ENCODE results near the gene KCNQ1.

The KCNQ1 gene

GRCh38 chr11:2411446-2412305, 33.1 kb upstream of the KCNQ1 start:
- Histone ChIP-seq H3K27me3 (ENCODE audit: insufficient read depth, low read length) (no peaks in the 10 kb centered on the region), H3K36me3 (ENCODE audit: insufficient read depth, low read length) (no peaks in the 10 kb centered on the region)

GRCh38 chr11:2412323-2412722, 32.5 kb upstream of the KCNQ1 start:
- H3K27me3 ChIP-seq (ENCODE audit: insufficient read depth, low read length), result no peaks in the 10 kb centered on the region
- no peaks in the 10 kb centered on the region for H3K4me1 ChIP-seq (ENCODE audit: control insufficient read depth, insufficient read depth, low read length, unreplicated experiment)
- H3K79me2 ChIP-seq (ENCODE audit: control insufficient read depth, insufficient read depth, low read length, unreplicated experiment), result no peaks in the 10 kb centered on the region
- H3K4me3 ChIP-seq (ENCODE audit: low read depth, low read length), result no peak overlapping the region
- no peak overlapping the region for H2AFZ ChIP-seq (ENCODE audit: low read length, unreplicated experiment)
- H3K27ac ChIP-seq (ENCODE audit: low read depth, low read length), result no peak overlapping the region
- no peaks in the 10 kb centered on the region for H3K36me3 ChIP-seq (ENCODE audit: insufficient read depth, low read length)

More at GRCh38 chr11:2411446-2412305, 33.1 kb upstream of the KCNQ1 start:
- H3K79me2 ChIP-seq (ENCODE audit: control insufficient read depth, insufficient read depth, low read length, unreplicated experiment), result no peaks in the 10 kb centered on the region
- no peak overlapping the region for H2AFZ ChIP-seq (ENCODE audit: low read length, unreplicated experiment)
- no peaks in the 10 kb centered on the region for H3K4me1 ChIP-seq (ENCODE audit: control insufficient read depth, insufficient read depth, low read length, unreplicated experiment)
- no peak overlapping the region for H3K4me3 ChIP-seq (ENCODE audit: low read depth, low read length)
- no peak overlapping the region for H3K27ac ChIP-seq (ENCODE audit: low read depth, low read length)

DNA sequence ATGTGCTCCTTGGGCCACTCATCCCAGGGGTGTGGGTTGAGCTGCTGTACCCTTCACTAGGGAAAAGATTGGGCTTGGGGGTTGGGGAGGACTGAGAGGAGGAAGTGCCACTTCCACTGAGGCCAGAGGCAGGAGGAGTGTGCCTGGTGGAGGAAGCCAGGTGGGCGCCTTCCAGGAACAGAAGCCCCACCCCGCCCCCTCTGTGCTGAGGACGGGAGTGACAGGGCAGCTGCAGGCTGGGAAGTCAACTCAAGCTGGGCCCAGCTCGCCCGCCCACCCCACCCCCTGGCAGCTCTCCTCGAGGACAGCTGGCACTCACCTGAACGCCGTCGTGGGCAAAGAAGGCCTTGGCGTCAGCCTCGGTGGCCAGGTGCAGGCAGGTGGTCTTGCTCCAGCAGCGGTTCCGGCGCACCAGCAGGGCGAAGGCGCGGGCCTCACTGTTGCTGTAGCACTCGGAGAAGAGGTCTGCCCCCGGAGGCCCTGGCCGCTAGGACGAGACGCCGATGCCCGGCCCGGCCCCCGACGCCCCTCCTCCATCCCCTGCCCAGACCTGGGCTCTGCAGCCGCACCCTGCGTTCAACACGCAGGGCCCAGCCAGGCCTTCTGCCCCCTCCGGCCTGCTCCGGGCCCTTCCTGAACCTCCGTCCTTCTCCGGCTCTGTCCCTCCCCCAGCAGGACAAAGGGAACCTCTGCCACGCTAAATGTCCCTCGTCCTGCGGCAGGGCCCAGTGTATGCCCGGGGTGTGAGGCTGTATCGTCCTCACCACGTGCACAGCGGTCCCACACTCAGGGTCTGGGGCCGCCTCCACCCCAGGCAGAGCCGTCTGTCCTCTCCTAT, 30.8 kb upstream of the KCNQ1 start:
- H3K36me3 ChIP-seq (ENCODE audit: insufficient read depth, low read length), result no peaks in the 10 kb centered on the region
- no peak overlapping the region for H2AFZ ChIP-seq (ENCODE audit: low read length, unreplicated experiment)
- no peaks in the 10 kb centered on the region for H3K27me3 ChIP-seq (ENCODE audit: insufficient read depth, low read length)
- no peaks in the 10 kb centered on the region for H3K79me2 ChIP-seq (ENCODE audit: control insufficient read depth, insufficient read depth, low read length, unreplicated experiment)
- no peaks in the 10 kb centered on the region for H3K4me1 ChIP-seq (ENCODE audit: control insufficient read depth, insufficient read depth, low read length, unreplicated experiment)
- H3K27ac ChIP-seq (ENCODE audit: low read depth, low read length), result no peak overlapping the region
- H3K4me3 ChIP-seq (ENCODE audit: low read depth, low read length), result no peak overlapping the region

- no peaks in the 10 kb centered on the region for H3K79me2 ChIP-seq (ENCODE audit: control insufficient read depth, insufficient read depth, low read length, unreplicated experiment)
- no peak overlapping the region for H3K27ac ChIP-seq (ENCODE audit: low read depth, low read length)
- no peaks in the 10 kb centered on the region for H3K4me1 ChIP-seq (ENCODE audit: control insufficient read depth, insufficient read depth, low read length, unreplicated experiment)
- no peaks in the 10 kb centered on the region for H3K36me3 ChIP-seq (ENCODE audit: insufficient read depth, low read length)
- H3K4me3 ChIP-seq (ENCODE audit: low read depth, low read length), result no peak overlapping the region
- no peak overlapping the region for H2AFZ ChIP-seq (ENCODE audit: low read length, unreplicated experiment)
- no peaks in the 10 kb centered on the region for H3K27me3 ChIP-seq (ENCODE audit: insufficient read depth, low read length)
Measured at GRCh38 chr11:2414616-2415015, 30.2 kb upstream of the KCNQ1 start.

DNA sequence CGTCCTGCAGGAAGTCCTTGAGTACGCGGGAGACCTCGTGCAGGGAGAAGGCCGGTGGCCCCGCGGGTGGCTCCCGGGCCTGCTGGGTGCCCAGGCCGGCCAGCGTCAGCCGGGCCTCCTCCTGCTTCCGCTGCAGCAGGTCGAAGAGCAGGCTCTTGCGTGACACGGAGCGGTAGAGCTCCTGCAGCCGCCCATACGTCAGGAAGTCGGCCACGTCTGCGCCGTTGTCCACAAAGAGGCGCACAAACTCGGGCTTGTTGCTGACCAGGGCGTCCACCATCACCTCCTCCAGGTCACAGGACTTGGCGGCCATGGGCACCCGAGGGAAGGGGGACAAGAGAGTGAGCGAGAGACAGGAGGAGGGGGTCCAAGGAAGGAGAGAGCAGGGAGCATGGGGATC, 29.6 kb upstream of the KCNQ1 start:
- Histone ChIP-seq H3K27ac (ENCODE audit: low read depth, low read length) (no peak overlapping the region), H3K79me2 (ENCODE audit: control insufficient read depth, insufficient read depth, low read length, unreplicated experiment) (no peaks in the 10 kb centered on the region), H3K27me3 (ENCODE audit: insufficient read depth, low read length) (no peaks in the 10 kb centered on the region), H3K4me1 (ENCODE audit: control insufficient read depth, insufficient read depth, low read length, unreplicated experiment) (no peaks in the 10 kb centered on the region), H3K4me3 (ENCODE audit: low read depth, low read length) (no peak overlapping the region), H3K36me3 (ENCODE audit: insufficient read depth, low read length) (no peaks in the 10 kb centered on the region), H2AFZ (ENCODE audit: low read length, unreplicated experiment) (no peak overlapping the region)

- no peaks in the 10 kb centered on the region for H3K27me3 ChIP-seq (ENCODE audit: insufficient read depth, low read length)
- no peak overlapping the region for H3K27ac ChIP-seq (ENCODE audit: low read depth, low read length)
- no peaks in the 10 kb centered on the region for H3K79me2 ChIP-seq (ENCODE audit: control insufficient read depth, insufficient read depth, low read length, unreplicated experiment)
- H3K36me3 ChIP-seq (ENCODE audit: insufficient read depth, low read length), result no peaks in the 10 kb centered on the region
- no peaks in the 10 kb centered on the region for H3K4me1 ChIP-seq (ENCODE audit: control insufficient read depth, insufficient read depth, low read length, unreplicated experiment)
- no peak overlapping the region for H2AFZ ChIP-seq (ENCODE audit: low read length, unreplicated experiment)
- no peak overlapping the region for H3K4me3 ChIP-seq (ENCODE audit: low read depth, low read length)
Measured at GRCh38 chr11:2415601-2416380, 29.0 kb upstream of the KCNQ1 start.

DNA sequence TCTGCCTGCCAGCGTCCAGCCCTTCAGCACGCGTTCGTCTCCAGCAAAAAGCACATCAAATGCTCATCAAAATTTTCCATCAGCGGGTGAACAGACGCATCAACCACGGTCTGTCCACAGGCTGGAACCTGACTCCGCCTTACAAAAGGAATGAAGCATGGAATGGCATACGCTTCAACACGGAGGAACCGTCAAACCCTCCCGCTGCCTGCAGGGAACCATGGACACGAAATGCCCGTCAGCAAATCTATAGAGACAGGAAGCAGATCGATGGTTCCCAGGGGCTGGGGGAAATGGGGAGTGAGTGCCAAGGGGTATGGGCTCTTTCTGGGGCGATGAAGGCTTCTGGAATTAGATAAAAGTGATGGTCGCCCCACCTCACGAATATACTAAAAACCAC, 28.0 kb upstream of the KCNQ1 start:
- Histone ChIP-seq H3K27me3 (ENCODE audit: insufficient read depth, low read length) (no peaks in the 10 kb centered on the region), H3K4me3 (ENCODE audit: low read depth, low read length) (no peak overlapping the region), H3K27ac (ENCODE audit: low read depth, low read length) (no peak overlapping the region), H3K4me1 (ENCODE audit: control insufficient read depth, insufficient read depth, low read length, unreplicated experiment) (no peaks in the 10 kb centered on the region), H3K36me3 (ENCODE audit: insufficient read depth, low read length) (no peaks in the 10 kb centered on the region), H2AFZ (ENCODE audit: low read length, unreplicated experiment) (no peak overlapping the region), H3K79me2 (ENCODE audit: control insufficient read depth, insufficient read depth, low read length, unreplicated experiment) (no peaks in the 10 kb centered on the region)

DNA sequence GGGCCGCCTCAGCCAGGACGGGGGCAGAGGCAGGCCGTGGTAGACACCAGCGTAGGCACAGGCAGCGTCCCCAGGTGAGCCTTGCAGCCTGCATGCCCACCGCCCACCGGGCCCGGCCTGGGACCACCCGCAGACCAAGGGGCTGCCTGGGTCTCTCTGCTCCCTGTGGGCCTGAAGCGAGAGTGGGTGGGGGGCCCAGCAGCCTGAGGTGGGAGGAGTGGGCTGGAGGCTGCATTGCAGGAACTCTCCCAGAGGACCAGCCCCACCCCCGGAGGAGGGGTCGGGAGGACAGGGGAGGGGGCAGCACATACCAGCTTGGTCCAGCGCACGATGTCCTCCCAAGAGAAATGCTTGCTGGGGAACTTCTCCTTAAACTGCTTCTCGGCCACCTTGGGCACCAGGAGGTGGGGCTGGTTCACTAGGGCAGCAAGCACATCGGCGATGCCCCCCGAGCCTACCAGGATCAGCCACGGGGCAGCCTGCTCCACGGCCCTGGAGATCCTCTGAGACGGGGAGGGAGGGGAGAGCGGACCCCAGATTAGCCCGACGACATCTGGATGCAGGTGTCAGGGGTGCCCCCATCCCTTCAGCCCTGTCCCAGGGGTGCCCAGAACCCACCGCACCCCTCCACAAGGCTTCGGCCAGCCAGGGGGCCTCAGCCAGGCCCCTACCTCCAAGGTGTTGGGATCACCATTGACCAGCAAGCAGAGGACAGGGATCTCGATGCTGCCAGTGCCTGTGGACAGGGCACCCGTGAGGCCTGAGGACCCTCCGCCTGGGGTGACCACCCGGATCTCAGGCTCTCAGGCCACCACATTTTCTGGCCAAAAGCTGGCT, 26.7 kb upstream of the KCNQ1 start:
- Histone ChIP-seq H3K4me3 (ENCODE audit: low read depth, low read length) (no peak overlapping the region), H3K27me3 (ENCODE audit: insufficient read depth, low read length) (no peaks in the 10 kb centered on the region), H3K36me3 (ENCODE audit: insufficient read depth, low read length) (no peaks in the 10 kb centered on the region), H2AFZ (ENCODE audit: low read length, unreplicated experiment) (no peak overlapping the region), H3K79me2 (ENCODE audit: control insufficient read depth, insufficient read depth, low read length, unreplicated experiment) (no peaks in the 10 kb centered on the region), H3K4me1 (ENCODE audit: control insufficient read depth, insufficient read depth, low read length, unreplicated experiment) (no peaks in the 10 kb centered on the region), H3K27ac (ENCODE audit: low read depth, low read length) (no peak overlapping the region)

DNA sequence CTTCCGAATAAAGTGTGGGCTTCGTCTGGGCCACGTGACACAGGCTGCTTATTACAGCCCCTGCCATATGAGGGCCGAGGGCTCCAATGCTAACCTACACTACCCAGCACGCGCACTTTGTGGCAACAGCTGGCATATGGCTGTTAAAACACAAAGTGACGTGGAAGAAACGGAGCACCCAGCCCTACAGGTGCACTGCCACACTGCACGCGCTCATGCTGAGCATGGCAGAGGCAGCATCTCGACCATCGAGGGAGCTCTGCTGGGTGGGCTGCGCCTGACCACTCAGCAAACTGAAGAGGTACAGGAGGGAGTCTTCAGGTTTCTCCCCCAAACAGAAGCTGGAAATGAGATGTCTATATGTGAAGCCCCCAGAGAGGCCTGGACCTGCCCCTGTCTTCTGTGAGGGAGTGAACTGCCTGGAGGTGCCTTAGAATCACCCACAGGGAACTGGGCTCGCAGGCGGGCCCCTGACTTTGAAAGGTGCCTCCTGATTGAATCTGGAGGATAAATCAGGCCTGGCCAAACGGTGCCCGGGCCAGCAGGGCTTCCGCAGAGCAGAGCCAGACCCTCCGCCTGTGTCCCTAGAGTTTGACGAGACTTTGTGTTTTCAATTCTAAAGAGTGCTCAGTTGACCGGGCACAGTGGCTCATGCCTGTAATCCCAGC, 26.0 kb upstream of the KCNQ1 start:
- H3K27me3 ChIP-seq (ENCODE audit: insufficient read depth, low read length), result no peaks in the 10 kb centered on the region
- H3K79me2 ChIP-seq (ENCODE audit: control insufficient read depth, insufficient read depth, low read length, unreplicated experiment), result no peaks in the 10 kb centered on the region
- no peak overlapping the region for H2AFZ ChIP-seq (ENCODE audit: low read length, unreplicated experiment)
- no peaks in the 10 kb centered on the region for H3K4me1 ChIP-seq (ENCODE audit: control insufficient read depth, insufficient read depth, low read length, unreplicated experiment)
- H3K4me3 ChIP-seq (ENCODE audit: low read depth, low read length), result no peak overlapping the region
- H3K36me3 ChIP-seq (ENCODE audit: insufficient read depth, low read length), result no peaks in the 10 kb centered on the region
- H3K27ac ChIP-seq (ENCODE audit: low read depth, low read length), result no peak overlapping the region

Measured in ACC112 (cell line).